ENCODE results near the gene ACOT9.

Gene ACOT9

GRCh38 chrX:23670528-23670927 lies 72.5 kb downstream of the ACOT9 start:
- Histone ChIP-seq H3K36me3 (ENCODE audit: control insufficient read depth, insufficient read depth, low read length) (no peaks in the 10 kb centered on the region), H3K4me3 (replicated peaks; ENCODE audit: low read depth, low read length) (no peak overlapping the region), H3K27me3 (replicated peaks; ENCODE audit: control insufficient read depth, insufficient read depth, low read length) (no peaks in the 10 kb centered on the region)
- TF ChIP-seq, protein P1, sequence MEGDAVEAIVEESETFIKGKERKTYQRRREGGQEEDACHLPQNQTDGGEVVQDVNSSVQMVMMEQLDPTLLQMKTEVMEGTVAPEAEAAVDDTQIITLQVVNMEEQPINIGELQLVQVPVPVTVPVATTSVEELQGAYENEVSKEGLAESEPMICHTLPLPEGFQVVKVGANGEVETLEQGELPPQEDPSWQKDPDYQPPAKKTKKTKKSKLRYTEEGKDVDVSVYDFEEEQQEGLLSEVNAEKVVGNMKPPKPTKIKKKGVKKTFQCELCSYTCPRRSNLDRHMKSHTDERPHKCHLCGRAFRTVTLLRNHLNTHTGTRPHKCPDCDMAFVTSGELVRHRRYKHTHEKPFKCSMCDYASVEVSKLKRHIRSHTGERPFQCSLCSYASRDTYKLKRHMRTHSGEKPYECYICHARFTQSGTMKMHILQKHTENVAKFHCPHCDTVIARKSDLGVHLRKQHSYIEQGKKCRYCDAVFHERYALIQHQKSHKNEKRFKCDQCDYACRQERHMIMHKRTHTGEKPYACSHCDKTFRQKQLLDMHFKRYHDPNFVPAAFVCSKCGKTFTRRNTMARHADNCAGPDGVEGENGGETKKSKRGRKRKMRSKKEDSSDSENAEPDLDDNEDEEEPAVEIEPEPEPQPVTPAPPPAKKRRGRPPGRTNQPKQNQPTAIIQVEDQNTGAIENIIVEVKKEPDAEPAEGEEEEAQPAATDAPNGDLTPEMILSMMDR (IDR thresholded peaks at IDR 0.05; ENCODE audit: insufficient read depth, low read length, poor library complexity, severe bottlenecking), result no peak
- DNase-seq (ENCODE audit: extremely low read depth, insufficient read length), result no peak

DNA sequence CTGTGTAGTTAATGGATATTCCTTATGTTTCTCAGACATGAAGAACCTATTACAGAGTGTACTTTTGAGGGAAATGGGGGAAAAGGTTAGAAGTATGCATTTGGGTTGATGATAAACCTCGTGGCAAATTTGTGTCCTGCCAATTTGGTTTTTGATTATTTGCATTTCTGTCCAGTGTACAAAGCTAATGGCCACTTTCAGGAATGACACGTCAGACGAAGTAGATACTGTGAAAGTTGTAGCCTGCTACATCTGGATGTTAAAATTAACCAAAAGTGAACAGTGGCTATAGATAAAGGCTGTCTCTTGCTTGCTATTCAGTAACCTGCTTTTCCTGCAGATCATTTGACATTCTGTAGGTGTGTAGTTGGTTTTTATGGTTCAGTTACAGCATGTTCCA lies 74.7 kb downstream of the ACOT9 start:
- peak overlapping the region; percentile 84 for H3K4me3 ChIP-seq (replicated peaks; ENCODE audit: low read depth, low read length)
- TF ChIP-seq, protein P1 (IDR thresholded peaks at IDR 0.05; ENCODE audit: insufficient read depth, low read length, poor library complexity, severe bottlenecking), result no peak

DNA sequence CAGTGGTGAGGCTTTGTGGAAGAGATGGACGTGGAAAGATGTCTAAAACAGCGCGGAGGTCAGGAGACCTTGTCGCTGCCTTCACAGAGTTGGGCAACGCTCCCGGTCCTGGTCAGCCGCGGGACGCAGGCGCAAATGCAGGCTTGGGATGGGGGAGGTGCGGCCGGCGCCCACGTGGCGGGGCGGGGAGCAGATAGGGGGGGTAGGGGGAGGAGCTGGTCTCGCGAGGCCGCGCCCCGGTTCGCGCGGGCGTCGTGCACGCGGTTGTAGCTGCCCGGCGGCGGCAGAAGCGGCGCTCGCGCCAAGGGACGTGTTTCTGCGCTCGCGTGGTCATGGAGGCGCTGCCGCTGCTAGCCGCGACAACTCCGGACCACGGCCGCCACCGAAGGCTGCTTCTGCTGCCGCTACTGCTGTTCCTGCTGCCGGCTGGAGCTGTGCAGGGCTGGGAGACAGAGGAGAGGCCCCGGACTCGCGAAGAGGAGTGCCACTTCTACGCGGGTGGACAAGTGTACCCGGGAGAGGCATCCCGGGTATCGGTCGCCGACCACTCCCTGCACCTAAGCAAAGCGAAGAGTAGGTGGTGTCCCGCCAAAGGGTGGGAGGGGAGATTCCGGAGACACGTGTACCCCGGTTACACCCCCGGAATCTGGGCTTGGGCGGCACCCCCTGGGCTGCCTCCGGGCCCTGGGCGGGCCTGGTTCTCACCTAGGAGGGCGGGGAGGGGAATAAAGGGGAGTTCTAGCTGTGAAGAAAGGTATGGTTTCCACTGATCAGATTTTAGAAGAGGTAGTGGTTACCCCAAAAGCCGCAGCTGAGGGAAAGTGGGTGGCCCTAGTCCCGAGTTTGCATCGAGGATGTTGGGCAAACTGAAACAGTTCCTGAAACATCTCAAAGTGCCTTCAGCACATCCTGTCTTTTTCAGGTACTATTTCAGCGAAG lies 75.6 kb downstream of the ACOT9 start, which contains the start of gene PRDX4:
Gene PRDX4 (plus strand): TSS at position 255 of the 939 bp plus-strand sequence. CDS start 78 bp downstream, at position 333.
- peak within 1 kb of the TSS; percentile 84 for H3K4me3 ChIP-seq (replicated peaks; ENCODE audit: low read depth, low read length)
- no peaks in the 10 kb centered on the region for H3K36me3 ChIP-seq (ENCODE audit: control insufficient read depth, insufficient read depth, low read length)
- DNase-seq (ENCODE audit: extremely low read depth, insufficient read length), result peak; percentile 93
- TF ChIP-seq, protein P1 (IDR thresholded peaks at IDR 0.05; ENCODE audit: insufficient read depth, low read length, poor library complexity, severe bottlenecking), result no peak
- H3K27me3 ChIP-seq (replicated peaks; ENCODE audit: control insufficient read depth, insufficient read depth, low read length), result no peaks in the 10 kb centered on the region

More for the DNA sequence above, 74.7 kb downstream of the ACOT9 start:
- Histone ChIP-seq H3K36me3 (ENCODE audit: control insufficient read depth, insufficient read depth, low read length) (no peaks in the 10 kb centered on the region), H3K27me3 (replicated peaks; ENCODE audit: control insufficient read depth, insufficient read depth, low read length) (no peaks in the 10 kb centered on the region)
- DNase-seq (ENCODE audit: extremely low read depth, insufficient read length), result no peak

GRCh38 chrX:23666282-23666681 lies 76.8 kb downstream of the ACOT9 start:
- H3K4me3 ChIP-seq (replicated peaks; ENCODE audit: low read depth, low read length), result no peak overlapping the region
- no peaks in the 10 kb centered on the region for H3K36me3 ChIP-seq (ENCODE audit: control insufficient read depth, insufficient read depth, low read length)
- TF ChIP-seq, protein P1 (IDR thresholded peaks at IDR 0.05; ENCODE audit: insufficient read depth, low read length, poor library complexity, severe bottlenecking), result no peak
- H3K27me3 ChIP-seq (replicated peaks; ENCODE audit: control insufficient read depth, insufficient read depth, low read length), result no peaks in the 10 kb centered on the region
- no peak for DNase-seq (ENCODE audit: extremely low read depth, insufficient read length)

DNA sequence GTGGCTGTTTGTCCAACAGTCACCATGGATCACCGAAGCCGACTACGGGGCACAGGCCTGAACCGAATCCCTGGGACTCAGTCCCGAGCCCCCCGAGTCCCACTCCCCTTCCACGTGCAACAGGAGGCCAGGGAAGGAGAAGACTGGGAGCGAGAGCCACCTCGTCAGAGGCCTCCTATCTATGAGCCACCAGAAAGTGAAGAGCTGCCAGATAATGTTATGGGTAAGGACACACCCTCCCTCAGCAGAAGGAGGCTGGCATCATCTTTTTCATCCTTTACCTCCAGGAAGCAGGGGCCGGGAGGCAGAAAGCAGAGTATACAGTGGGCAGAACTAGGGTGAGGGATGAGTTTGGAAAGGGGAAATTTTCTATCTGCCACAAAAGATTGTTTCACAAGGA lies 78.6 kb downstream of the ACOT9 start:
- no peaks in the 10 kb centered on the region for H3K27me3 ChIP-seq (replicated peaks; ENCODE audit: control insufficient read depth, insufficient read depth, low read length)
- TF ChIP-seq, protein P1 (IDR thresholded peaks at IDR 0.05; ENCODE audit: insufficient read depth, low read length, poor library complexity, severe bottlenecking), result no peak

More for the DNA sequence above, 78.6 kb downstream of the ACOT9 start:
- no peak for DNase-seq (ENCODE audit: extremely low read depth, insufficient read length)
- Histone ChIP-seq H3K4me3 (replicated peaks; ENCODE audit: low read depth, low read length) (no peak overlapping the region), H3K36me3 (ENCODE audit: control insufficient read depth, insufficient read depth, low read length) (no peaks in the 10 kb centered on the region)
